Measurements from ENCODE around the gene UBE2J2. TPM values are rescaled to one million over a fixed set of nuclear protein-coding genes. Genes with fewer than 3 reads are reported as not detected.
A peak's percentile ranks its signal among the peaks of the same experiment; 100 is the strongest.

Gene UBE2J2
- total and polyA plus RNA-seq, 2 of the 13 experiments (the other 11 are each of a cell fraction or from before 2014, with no cell fraction given): 25.4 to 29.4 TPM

GRCh38 chr1:1239614-1240347, 33.9 kb downstream of the UBE2J2 start (continued):
- no peak for TF ChIP-seq PREB (CRISPR knock-in tag; IDR thresholded peaks at IDR 0.05)
- no peak for TF ChIP-seq ZFP36L2 (CRISPR knock-in tag; IDR thresholded peaks at IDR 0.05)
- TF ChIP-seq ZNF317 (CRISPR knock-in tag; IDR thresholded peaks at IDR 0.05): no peak
- TF ChIP-seq, protein P1, sequence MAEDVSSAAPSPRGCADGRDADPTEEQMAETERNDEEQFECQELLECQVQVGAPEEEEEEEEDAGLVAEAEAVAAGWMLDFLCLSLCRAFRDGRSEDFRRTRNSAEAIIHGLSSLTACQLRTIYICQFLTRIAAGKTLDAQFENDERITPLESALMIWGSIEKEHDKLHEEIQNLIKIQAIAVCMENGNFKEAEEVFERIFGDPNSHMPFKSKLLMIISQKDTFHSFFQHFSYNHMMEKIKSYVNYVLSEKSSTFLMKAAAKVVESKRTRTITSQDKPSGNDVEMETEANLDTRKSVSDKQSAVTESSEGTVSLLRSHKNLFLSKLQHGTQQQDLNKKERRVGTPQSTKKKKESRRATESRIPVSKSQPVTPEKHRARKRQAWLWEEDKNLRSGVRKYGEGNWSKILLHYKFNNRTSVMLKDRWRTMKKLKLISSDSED (CRISPR knock-in tag; IDR thresholded peaks at IDR 0.05): no peak
- TF ChIP-seq FIP1L1 (IDR thresholded peaks at IDR 0.05; ENCODE audit: borderline replicate concordance, insufficient read depth, low read depth, low read length): no peak
- TF ChIP-seq, protein P2, sequence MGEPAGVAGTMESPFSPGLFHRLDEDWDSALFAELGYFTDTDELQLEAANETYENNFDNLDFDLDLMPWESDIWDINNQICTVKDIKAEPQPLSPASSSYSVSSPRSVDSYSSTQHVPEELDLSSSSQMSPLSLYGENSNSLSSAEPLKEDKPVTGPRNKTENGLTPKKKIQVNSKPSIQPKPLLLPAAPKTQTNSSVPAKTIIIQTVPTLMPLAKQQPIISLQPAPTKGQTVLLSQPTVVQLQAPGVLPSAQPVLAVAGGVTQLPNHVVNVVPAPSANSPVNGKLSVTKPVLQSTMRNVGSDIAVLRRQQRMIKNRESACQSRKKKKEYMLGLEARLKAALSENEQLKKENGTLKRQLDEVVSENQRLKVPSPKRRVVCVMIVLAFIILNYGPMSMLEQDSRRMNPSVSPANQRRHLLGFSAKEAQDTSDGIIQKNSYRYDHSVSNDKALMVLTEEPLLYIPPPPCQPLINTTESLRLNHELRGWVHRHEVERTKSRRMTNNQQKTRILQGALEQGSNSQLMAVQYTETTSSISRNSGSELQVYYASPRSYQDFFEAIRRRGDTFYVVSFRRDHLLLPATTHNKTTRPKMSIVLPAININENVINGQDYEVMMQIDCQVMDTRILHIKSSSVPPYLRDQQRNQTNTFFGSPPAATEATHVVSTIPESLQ (CRISPR knock-in tag; conservative IDR thresholded peaks at IDR 0.05): no peak
- no peak for TF ChIP-seq ZNF264 (CRISPR knock-in tag; IDR thresholded peaks at IDR 0.05)
- no peak for TF ChIP-seq ZNF672 (CRISPR knock-in tag; IDR thresholded peaks at IDR 0.05)
- peak; percentile 37; the same call in 1 of the 2 replicates for TF ChIP-seq FOXP4 (CRISPR knock-in tag; IDR thresholded peaks at IDR 0.05)
- TF ChIP-seq CBFB (CRISPR knock-in tag; IDR thresholded peaks at IDR 0.05): no peak
- TF ChIP-seq ZNF362 (CRISPR knock-in tag; IDR thresholded peaks at IDR 0.05; ENCODE audit: borderline replicate concordance): no peak
- TF ChIP-seq, protein P3, sequence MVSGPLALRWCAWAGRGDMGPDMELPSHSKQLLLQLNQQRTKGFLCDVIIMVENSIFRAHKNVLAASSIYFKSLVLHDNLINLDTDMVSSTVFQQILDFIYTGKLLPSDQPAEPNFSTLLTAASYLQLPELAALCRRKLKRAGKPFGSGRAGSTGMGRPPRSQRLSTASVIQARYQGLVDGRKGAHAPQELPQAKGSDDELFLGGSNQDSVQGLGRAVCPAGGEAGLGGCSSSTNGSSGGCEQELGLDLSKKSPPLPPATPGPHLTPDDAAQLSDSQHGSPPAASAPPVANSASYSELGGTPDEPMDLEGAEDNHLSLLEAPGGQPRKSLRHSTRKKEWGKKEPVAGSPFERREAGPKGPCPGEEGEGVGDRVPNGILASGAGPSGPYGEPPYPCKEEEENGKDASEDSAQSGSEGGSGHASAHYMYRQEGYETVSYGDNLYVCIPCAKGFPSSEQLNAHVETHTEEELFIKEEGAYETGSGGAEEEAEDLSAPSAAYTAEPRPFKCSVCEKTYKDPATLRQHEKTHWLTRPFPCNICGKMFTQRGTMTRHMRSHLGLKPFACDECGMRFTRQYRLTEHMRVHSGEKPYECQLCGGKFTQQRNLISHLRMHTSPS (CRISPR knock-in tag; IDR thresholded peaks at IDR 0.05; ENCODE audit: low read depth): peak; percentile 94
- no peak for TF ChIP-seq ZNF44 (CRISPR knock-in tag; IDR thresholded peaks at IDR 0.05)
- TF ChIP-seq YEATS2 (CRISPR knock-in tag; IDR thresholded peaks at IDR 0.05; ENCODE audit: borderline replicate concordance): no peak
- TF ChIP-seq ZNF530 (CRISPR knock-in tag; IDR thresholded peaks at IDR 0.05; ENCODE audit: low read depth): no peak
- TF ChIP-seq SP2 (CRISPR knock-in tag; IDR thresholded peaks at IDR 0.05): no peak
- no peak for TF ChIP-seq CREM (IDR thresholded peaks at IDR 0.05)
- TF ChIP-seq CREM (CRISPR knock-in tag; IDR thresholded peaks at IDR 0.05): no peak
- no peak for TF ChIP-seq ELF1 (CRISPR knock-in tag; IDR thresholded peaks at IDR 0.05)
- TF ChIP-seq NR2C2 (CRISPR knock-in tag; IDR thresholded peaks at IDR 0.05; ENCODE audit: borderline replicate concordance): peak; percentile 99
- TF ChIP-seq ZNF83 (CRISPR knock-in tag; IDR thresholded peaks at IDR 0.05; ENCODE audit: borderline replicate concordance): no peak

Measured in HepG2 (cell line).